HG03135 (cell line): ENCODE measurements around the gene TPTE.
"Not testable (repeated sequence)": the region's sequence is repeated elsewhere in the genome, so short reads cannot be mapped to it uniquely, and the experiment has no call there.

Experiments used
- ATAC-seq: cut with Tn5 transposase; IDR thresholded peaks from one replicate; pipeline ENCODE4 v1.9.1; 2021; ENCODE audit warnings: mild to moderate bottlenecking, moderate library complexity; ENCODE audit not compliant: unreplicated experiment

TPTE gene

DNA sequence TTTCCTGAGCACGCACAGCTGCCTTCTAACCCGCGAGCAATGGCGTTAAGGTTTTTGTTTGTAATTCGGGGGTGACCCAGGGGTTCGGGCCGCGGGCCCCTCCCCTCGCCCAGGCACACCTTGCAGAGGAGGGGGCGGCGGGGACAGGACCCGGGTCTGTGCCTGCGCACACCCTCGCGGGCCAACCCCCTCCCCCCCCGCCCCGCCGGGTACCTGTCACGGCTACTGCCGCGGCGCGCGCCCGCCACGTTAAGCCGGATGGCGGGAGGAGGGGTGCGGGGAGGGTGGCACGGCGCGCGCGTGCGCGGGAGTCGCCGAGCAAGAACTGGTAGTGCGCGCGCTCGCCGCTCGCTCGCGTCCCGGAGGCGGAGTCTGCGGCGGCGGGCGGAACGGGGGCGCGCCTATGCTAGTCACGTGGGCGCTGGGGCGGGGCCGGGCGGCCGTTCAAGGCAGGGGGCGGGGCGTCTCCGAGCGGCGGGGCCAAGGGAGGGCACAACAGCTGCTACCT lies at the start of gene TPTE:
TPTE (plus strand) TSS at position 493 of the 508 bp plus-strand sequence. CDS start 17,141 bp downstream, outside the sequence.
- no peak for ATAC-seq

- not testable (repeated sequence) for ATAC-seq
These were observed 49.4 kb upstream of the TPTE start for GRCh38 chr21:10471999-10472398.

DNA sequence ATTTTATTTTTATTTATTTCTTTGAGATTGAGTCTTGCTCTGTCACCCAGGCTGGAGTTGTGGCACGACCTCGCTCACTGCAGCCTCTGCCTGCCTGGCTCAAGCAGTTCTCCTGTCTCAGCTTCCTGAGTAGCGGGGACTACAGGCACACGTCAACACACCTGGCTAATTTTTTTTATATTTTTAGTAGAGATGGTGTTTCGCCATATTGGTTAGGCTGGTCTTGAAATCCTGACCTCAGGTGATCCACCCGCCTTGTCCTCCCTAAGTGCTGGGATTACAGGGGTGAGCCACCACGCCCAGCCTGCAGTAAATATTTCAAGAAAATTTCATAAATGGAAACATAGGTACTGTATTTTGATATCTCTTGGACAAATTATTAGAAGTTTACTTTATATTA lies 43.6 kb upstream of the TPTE start:
- not testable (repeated sequence) for ATAC-seq

DNA sequence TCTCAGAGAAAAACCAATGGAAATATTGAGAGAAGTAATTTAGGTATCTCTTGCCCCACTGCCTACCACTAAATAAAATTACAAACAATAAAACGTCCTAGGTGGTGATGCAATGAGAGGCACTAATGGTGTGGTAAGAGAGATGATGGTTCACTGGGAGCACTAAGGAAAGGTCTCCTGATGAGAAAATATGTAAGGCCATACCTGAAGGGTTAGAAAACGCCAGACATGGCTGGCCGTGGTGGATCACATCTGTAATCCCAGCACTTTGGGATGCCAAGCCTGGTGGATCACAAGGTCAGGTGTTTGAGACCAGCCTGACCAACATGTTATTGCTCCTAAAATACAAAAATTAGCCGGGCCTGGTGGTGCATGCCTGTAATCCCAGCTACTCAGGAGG lies 41.5 kb upstream of the TPTE start:
- not testable (repeated sequence) for ATAC-seq

- not testable (repeated sequence) for ATAC-seq
These were observed 36.5 kb upstream of the TPTE start for GRCh38 chr21:10484864-10485263.

GRCh38 chr21:10490453-10490852 lies 30.9 kb upstream of the TPTE start:
- not testable (repeated sequence) for ATAC-seq

GRCh38 chr21:10511116-10511515 lies 10.3 kb upstream of the TPTE start:
- ATAC-seq = no peak

DNA sequence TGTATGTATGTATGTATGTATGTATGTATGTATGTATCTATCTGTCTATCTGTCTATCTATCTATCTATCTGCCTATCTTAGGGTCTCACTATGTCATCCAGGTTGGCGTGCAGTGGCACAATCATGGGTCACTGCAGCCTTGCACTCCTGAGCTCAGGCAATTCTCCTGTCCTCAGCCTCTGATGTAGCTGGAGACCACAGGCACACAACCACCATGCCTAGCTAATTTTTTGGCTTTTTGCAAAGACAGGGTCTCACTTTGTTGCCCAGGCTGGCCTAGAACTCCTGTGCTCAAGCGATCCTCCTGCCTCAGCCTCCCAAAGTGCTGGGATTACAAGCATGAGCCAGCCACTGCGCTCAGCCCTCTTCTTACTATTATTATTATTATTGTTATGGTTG lies 4.5 kb upstream of the TPTE start:
- ATAC-seq = not testable (repeated sequence)

- not testable (repeated sequence) for ATAC-seq
These were observed 3.5 kb upstream of the TPTE start for GRCh38 chr21:10517904-10518303.

DNA sequence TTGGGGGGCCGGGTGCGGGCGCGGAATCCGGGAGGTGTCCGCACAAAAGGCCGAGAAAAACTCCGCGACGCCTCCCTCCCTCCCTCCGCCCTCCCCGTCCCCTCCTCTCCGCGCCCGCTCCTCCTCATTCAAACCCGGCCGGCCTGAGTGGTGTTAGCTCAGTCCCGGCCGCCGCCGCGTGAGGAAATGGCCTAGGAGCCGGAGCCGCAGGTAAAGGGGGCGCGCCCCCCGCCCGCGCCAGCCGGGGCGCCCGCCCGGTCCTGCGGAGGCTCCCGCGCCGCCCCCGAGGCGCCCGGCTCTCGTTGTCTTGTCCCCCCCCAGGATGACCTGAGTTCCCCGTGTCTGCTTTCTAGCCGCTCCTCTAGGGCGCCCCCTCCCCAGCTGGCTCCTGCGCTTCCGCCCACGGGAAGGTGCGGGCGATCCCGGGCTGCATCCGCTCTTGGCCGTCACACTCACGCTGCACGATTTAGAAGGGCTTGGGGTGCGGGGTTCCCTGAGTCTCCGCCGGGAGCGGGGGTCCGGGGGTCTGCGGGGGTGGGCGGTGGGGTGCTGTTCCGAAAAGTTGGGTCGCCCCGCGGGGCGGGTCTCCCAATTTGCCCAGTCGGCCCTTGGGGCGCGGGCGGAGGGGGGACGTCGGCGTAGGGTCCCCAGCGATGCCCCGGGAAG lies 585 bp downstream of the TPTE start:
- ATAC-seq = not testable (repeated sequence)

- ATAC-seq = no peak
These were observed 18.6 kb downstream of the TPTE start for GRCh38 chr21:10539956-10540355.

- not testable (repeated sequence) for ATAC-seq
These were observed 23.0 kb downstream of the TPTE start for GRCh38 chr21:10544376-10544775.

- not testable (repeated sequence) for ATAC-seq
These were observed 26.5 kb downstream of the TPTE start for GRCh38 chr21:10547868-10548267.

- ATAC-seq = not testable (repeated sequence)
These were observed 27.1 kb downstream of the TPTE start for GRCh38 chr21:10548331-10548954.

DNA sequence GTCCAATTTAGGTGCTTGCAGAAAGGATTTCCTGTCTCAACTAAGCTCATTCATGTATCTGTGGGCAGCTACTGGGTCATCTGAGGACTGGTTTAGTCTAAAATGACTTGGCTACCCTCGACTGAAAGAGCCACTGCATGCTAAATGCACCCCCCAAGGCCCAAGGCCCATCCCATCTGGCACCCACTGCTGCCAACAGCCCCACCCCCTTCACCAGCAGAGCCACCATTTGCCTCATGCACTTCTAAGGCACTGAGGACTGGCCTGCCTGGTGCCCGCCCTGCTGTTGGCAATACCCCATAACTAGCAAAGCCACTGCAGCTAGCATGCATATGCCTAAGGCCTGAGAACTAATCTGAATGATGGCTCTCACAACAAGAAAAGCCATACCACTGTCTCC lies 49.4 kb downstream of the TPTE start:
- ATAC-seq = not testable (repeated sequence)

DNA sequence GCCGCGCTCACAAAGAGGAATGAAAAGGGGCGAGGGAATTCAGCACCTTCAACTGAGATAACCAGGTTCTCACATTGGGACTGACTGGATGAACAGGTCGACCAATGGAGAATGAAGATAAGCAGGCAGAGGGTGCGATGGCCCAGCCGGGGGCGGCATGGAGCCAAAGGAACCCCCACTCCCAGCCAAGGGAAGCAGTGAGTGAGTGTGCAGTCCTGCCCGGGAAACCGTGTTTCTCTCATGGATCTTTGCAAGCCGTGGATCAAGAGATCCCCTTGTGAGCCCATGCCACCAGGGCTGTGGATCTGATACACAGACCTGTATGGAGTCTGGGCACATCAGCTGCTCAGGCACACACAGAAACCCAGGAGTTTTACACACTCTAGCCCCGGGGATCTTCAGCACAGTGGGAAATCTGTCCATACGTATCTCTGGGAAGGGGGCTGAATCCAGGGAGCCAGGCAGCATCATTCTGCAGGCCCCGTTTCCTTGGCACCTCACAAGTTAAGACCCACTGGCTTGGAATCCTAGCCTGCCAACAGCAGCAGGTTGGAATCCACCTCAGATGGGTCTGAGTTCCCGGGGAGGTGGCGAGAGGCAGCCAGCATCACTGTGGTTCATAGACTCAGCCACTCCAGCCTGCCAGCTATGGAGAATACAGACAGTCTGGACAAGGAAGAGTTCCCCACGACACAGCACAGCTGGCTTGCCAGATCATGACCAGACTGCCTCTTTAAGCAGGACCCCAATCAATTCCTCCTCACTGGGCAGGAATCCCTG lies 53.3 kb downstream of the TPTE start:
- ATAC-seq = not testable (repeated sequence)

DNA sequence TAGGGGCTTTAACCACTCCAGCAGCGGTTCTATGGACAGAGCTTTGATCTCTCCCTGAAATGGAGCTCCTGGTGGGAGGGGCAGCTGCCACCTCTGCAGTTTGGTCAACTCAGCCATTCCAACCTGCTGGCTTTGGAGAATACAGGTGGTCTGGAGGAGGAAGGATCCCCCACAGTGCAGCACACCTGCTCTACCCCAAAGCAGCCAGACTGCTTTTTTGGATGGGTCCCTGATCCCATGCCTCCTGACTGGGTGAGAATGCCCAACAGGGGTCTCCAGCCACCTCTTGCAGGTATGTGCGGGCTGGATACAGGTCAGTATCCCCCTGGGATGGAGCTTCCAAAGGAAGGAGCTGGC lies 53.9 kb downstream of the TPTE start:
- no peak for ATAC-seq

DNA sequence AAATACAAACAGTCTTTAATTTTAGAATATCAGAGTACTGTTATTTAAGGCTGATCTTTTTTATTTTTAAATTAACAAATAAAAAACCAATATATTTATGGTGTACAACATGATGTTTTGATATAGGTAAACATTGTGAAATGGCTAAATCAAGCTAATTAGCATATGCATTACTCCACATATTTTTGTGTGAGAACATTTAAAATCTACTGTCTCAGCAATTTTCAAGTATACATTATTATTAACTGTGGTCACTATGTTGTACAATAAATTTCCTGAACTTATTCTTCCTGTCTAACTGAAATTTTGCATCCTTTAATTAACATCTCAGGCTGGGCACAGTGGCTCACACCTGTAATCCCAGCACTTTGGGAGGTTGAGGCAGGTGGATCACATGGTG lies 57.5 kb downstream of the TPTE start:
- not testable (repeated sequence) for ATAC-seq

- ATAC-seq = not testable (repeated sequence)
These were observed 67.7 kb downstream of the TPTE start for GRCh38 chr21:10589115-10589514.

DNA sequence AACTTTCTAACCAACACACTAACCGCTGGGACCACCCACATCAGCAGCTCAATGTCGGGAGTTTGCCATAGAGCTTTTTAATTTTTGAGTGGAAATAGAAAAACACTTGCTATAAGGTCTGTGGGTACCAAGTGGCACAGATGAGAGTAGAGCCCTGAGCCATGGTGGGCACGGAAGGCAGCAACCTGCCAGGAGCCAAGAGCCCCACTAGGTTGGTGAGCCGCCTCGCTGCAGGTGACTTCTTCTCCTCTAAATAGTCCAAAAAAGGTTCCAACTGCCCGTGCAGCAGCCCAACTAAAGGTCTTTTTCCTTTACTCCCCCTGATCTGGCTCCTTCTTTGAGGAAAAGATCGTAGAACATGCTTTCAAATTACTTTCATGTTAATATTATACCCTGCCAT lies 85.7 kb downstream of the TPTE start:
- ATAC-seq = not testable (repeated sequence)

GRCh38 chr21:10614285-10614684 lies 92.9 kb downstream of the TPTE start:
- ATAC-seq = not testable (repeated sequence)
